ENCODE results near the gene SLC19A2.

DNA sequence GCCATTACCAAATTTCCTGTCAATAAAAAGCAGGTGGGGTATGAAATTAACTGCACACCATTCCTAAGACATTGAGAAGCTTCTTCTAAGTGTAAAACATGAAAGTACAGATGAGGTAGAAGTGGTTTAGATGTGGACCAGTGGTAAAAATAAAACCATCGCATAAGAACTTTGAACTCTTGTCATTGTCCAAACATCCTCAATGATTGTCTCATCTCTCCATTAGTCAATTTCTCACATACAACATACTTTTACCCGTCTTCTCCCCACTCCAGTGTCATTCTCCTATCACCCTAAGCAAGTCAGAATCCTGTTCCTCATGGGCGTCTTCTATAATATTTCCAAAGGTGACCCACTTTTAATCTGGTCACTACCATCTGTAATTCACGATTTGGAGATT lies 24.3 kb upstream of the SLC19A2 start:
- TF ChIP-seq, protein P1, sequence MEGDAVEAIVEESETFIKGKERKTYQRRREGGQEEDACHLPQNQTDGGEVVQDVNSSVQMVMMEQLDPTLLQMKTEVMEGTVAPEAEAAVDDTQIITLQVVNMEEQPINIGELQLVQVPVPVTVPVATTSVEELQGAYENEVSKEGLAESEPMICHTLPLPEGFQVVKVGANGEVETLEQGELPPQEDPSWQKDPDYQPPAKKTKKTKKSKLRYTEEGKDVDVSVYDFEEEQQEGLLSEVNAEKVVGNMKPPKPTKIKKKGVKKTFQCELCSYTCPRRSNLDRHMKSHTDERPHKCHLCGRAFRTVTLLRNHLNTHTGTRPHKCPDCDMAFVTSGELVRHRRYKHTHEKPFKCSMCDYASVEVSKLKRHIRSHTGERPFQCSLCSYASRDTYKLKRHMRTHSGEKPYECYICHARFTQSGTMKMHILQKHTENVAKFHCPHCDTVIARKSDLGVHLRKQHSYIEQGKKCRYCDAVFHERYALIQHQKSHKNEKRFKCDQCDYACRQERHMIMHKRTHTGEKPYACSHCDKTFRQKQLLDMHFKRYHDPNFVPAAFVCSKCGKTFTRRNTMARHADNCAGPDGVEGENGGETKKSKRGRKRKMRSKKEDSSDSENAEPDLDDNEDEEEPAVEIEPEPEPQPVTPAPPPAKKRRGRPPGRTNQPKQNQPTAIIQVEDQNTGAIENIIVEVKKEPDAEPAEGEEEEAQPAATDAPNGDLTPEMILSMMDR (IDR thresholded peaks at IDR 0.05; ENCODE audit: control extremely low read depth in 1 of 3, insufficient read depth in 1 of 3, low read depth in 1 of 3, low read length in 3 of 3), result no peak
- TF ChIP-seq POU5F1 (IDR thresholded peaks at IDR 0.05; ENCODE audit: low read depth, low read length) (no peak), CHD2 (IDR thresholded peaks at IDR 0.05; ENCODE audit: low read length) (no peak), MAFK (IDR thresholded peaks at IDR 0.05; ENCODE audit: low read depth, low read length) (no peak), TEAD4 (IDR thresholded peaks at IDR 0.05; ENCODE audit: low read depth, low read length) (no peak), EP300 (IDR thresholded peaks at IDR 0.05; ENCODE audit: borderline replicate concordance in 1 of 2, low read depth in 2 of 2, low read length in 2 of 2) (no peak), SUZ12 (IDR thresholded peaks at IDR 0.05; ENCODE audit: low read length) (no peak), POLR2A (IDR thresholded peaks at IDR 0.05; ENCODE audit: control extremely low read depth in 1 of 2, low read depth in 2 of 2, low read length in 2 of 2) (no peak)

All from H1 (cell line).